ELR (cell line): Measurements from ENCODE around the gene B3GALNT2.

Source experiments
- DNase-seq: peaks from one replicate; pipeline ENCODE4 v3.0.0-alpha.2; 2015; ENCODE audit warnings: low read depth

B3GALNT2 gene

GRCh38 chr1:235409042-235409820 lies 95.0 kb downstream of the B3GALNT2 start:
- DNase-seq: no peak

- DNase-seq: no peak
These were observed 95.7 kb downstream of the B3GALNT2 start for GRCh38 chr1:235408503-235408960.

- DNase-seq: no peak
These were observed 96.8 kb downstream of the B3GALNT2 start for GRCh38 chr1:235407419-235407818.

GRCh38 chr1:235404190-235404589 lies 100.1 kb downstream of the B3GALNT2 start:
- peak; percentile 49 for DNase-seq

GRCh38 chr1:235403593-235403992 lies 100.7 kb downstream of the B3GALNT2 start:
- DNase-seq: no peak

- DNase-seq: peak; percentile 28
These were observed 101.6 kb downstream of the B3GALNT2 start for GRCh38 chr1:235402457-235403200.

GRCh38 chr1:235401251-235401650 lies 103.0 kb downstream of the B3GALNT2 start:
- DNase-seq: peak; percentile 23
